Measurements from ENCODE around the gene CBLB. TPM values are rescaled to one million over a fixed set of nuclear protein-coding genes. Genes with fewer than 3 reads are reported as not detected.

Gene CBLB
- total RNA-seq, 1 donor from 2014 or later: 57.0 TPM

GRCh38 chr3:105885256-105885655 lies 16.4 kb upstream of the CBLB start:
- TF ChIP-seq, protein P1, sequence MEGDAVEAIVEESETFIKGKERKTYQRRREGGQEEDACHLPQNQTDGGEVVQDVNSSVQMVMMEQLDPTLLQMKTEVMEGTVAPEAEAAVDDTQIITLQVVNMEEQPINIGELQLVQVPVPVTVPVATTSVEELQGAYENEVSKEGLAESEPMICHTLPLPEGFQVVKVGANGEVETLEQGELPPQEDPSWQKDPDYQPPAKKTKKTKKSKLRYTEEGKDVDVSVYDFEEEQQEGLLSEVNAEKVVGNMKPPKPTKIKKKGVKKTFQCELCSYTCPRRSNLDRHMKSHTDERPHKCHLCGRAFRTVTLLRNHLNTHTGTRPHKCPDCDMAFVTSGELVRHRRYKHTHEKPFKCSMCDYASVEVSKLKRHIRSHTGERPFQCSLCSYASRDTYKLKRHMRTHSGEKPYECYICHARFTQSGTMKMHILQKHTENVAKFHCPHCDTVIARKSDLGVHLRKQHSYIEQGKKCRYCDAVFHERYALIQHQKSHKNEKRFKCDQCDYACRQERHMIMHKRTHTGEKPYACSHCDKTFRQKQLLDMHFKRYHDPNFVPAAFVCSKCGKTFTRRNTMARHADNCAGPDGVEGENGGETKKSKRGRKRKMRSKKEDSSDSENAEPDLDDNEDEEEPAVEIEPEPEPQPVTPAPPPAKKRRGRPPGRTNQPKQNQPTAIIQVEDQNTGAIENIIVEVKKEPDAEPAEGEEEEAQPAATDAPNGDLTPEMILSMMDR (conservative IDR thresholded peaks at IDR 0.05): no peak
- H3K9me3 Mint-ChIP-seq: peaks cover 6% of the 10 kb centered on the region
- H3K4me1 Mint-ChIP-seq (ENCODE audit: unreplicated experiment): peaks cover 6% of the 10 kb centered on the region
- no peak overlapping the region for H3K4me3 Mint-ChIP-seq
- H3K27ac Mint-ChIP-seq: no peak overlapping the region
- H3K27me3 Mint-ChIP-seq: no peaks in the 10 kb centered on the region
- no peak for DNase-seq (ENCODE audit: extremely low spot score, unreplicated experiment)
- no peaks in the 10 kb centered on the region for H3K36me3 Mint-ChIP-seq

- H3K27me3 Mint-ChIP-seq: no peaks in the 10 kb centered on the region
- H3K27ac Mint-ChIP-seq: no peak overlapping the region
- no peak overlapping the region for H3K4me3 Mint-ChIP-seq
Measured at GRCh38 chr3:105883798-105884377, 15.1 kb upstream of the CBLB start.

DNA sequence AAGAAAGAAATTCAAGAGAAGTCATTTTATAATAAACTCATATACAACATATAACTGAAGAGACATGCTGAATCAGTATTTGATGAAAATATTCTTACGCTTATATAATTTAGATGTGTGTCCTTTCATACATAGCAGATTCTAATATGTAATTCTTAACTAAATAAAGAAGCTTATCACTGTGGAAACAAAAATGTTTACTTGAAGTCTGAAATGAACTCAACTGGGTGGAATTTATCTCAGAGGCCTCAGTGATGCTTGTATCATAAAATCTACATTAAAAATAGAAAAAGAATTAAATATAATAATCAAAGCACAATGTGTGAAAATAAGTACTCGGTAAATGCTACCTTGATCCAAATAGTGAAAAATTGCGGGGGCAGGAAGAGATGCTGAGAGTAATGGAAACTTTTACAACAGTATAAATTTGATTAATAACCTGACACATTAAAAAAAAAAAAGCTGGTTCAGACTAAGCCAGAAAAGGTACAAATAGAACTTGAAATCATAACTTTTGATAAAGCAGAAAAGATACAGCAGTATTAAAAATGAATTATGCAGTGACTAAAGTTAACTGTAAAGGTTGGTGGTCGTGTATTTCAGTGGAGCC lies 12.0 kb upstream of the CBLB start:
- Mint-ChIP-seq H3K9me3 (peaks cover 6% of the 10 kb centered on the region), H3K4me1 (ENCODE audit: unreplicated experiment) (peaks cover 13% of the 10 kb centered on the region), H3K27me3 (no peaks in the 10 kb centered on the region), H3K36me3 (no peaks in the 10 kb centered on the region), H3K27ac (no peak overlapping the region), H3K4me3 (no peak overlapping the region)
- DNase-seq (ENCODE audit: extremely low spot score, unreplicated experiment): no peak
- TF ChIP-seq, protein P1 (conservative IDR thresholded peaks at IDR 0.05): no peak

More at GRCh38 chr3:105883798-105884377, 15.1 kb upstream of the CBLB start:
- peaks cover 6% of the 10 kb centered on the region for H3K9me3 Mint-ChIP-seq
- H3K4me1 Mint-ChIP-seq (ENCODE audit: unreplicated experiment): peaks cover 6% of the 10 kb centered on the region
- no peak for DNase-seq (ENCODE audit: extremely low spot score, unreplicated experiment)
- no peaks in the 10 kb centered on the region for H3K36me3 Mint-ChIP-seq
- TF ChIP-seq, protein P1 (conservative IDR thresholded peaks at IDR 0.05): no peak

GRCh38 chr3:105878061-105878460 lies 9.2 kb upstream of the CBLB start:
- Mint-ChIP-seq H3K4me3 (no peak overlapping the region), H3K27ac (no peak overlapping the region), H3K9me3 (no peaks in the 10 kb centered on the region), H3K27me3 (no peaks in the 10 kb centered on the region), H3K4me1 (ENCODE audit: unreplicated experiment) (peaks cover 7% of the 10 kb centered on the region), H3K36me3 (no peaks in the 10 kb centered on the region)
- TF ChIP-seq, protein P1 (conservative IDR thresholded peaks at IDR 0.05): no peak
- no peak for DNase-seq (ENCODE audit: extremely low spot score, unreplicated experiment)

DNA sequence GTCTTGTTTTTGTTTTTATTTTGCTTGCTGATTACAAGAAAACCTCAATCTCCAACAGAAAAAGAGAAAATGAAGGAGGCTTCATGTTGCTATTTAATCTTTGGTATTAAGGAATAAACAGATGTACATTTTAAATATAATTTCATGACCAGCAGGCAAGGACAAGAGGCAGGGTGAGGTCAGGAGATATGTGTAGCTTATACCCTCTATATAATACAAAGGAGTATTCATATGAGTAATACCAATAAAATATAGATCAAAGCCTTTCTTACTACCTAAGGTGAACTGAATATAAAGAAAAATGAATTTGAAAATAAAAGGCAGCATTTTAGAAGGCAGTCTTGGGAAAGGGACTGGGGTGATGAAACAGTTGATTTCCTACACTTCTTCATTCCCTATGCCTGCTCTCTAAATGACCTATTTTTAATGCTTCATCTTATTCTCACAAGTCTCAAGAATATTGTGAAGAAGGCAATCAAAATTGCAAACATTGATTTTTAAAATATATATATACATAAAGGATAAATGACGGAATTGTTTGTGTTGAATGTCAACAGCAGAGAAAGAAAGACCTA lies 8.6 kb upstream of the CBLB start:
- H3K27ac Mint-ChIP-seq: no peak overlapping the region
- DNase-seq (ENCODE audit: extremely low spot score, unreplicated experiment): no peak
- no peak overlapping the region for H3K4me3 Mint-ChIP-seq
- no peaks in the 10 kb centered on the region for H3K9me3 Mint-ChIP-seq
- H3K36me3 Mint-ChIP-seq: no peaks in the 10 kb centered on the region
- no peaks in the 10 kb centered on the region for H3K27me3 Mint-ChIP-seq
- H3K4me1 Mint-ChIP-seq (ENCODE audit: unreplicated experiment): peaks cover 7% of the 10 kb centered on the region
- TF ChIP-seq, protein P1 (conservative IDR thresholded peaks at IDR 0.05): no peak
